ENCODE results near the gene RAB18. TPM values are rescaled to one million over a fixed set of nuclear protein-coding genes. Genes with fewer than 3 reads are reported as not detected.
"Not testable (repeated sequence)": the region's sequence is repeated elsewhere in the genome, so short reads cannot be mapped to it uniquely, and the experiment has no call there.

The RAB18 gene
- total and polyA plus RNA-seq, 9 donors: 23.9 to 98.4 (median 83.6) TPM

DNA sequence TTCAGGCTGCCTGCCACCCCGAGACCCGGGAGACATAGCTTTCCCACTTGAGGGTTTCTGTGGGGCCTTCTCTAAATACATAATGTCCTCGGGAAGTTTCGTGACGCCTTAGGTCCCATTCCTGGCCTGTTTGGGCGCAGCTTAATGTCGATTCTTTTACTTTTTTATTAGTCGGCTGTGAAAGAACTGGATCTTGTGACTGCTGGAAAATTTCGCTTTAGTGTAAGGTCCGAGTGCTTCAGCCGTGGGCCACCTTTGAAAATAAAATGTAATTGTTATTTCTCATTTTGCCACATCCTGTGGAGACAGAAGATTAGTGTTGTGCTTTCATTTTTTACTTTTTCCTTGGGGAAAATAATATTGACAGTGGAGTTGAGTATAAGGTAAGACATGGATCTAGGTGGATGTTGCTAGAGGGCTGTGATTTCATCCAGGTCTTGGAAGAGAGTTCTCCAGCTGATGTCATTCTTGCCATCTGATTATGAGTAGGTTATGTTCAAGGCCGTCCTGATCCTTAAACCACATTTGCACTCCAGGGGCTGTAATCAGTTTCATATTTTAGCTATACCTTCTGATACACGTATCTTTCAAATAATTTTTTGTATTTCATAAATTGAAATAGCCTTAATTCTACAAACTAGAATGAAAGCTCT lies 830 bp downstream of the RAB18 start:
- peak overlapping the region; percentile 90 for H3K4me3 ChIP-seq
- H3K4me1 ChIP-seq (ENCODE audit: insufficient read depth): peaks cover 6% of the 10 kb centered on the region
- intact Hi-C loops (cut with DNase I): no loop called here
- no peak for DNase-seq
- H3K9me3 ChIP-seq: no peaks in the 10 kb centered on the region
- H3K27ac ChIP-seq: peak overlapping the region; percentile 77 to 79
- no peaks in the 10 kb centered on the region for H3K27me3 ChIP-seq
- no peaks in the 10 kb centered on the region for H3K36me3 ChIP-seq
- TF ChIP-seq POLR2A (IDR thresholded peaks at IDR 0.05): no peak
- TF ChIP-seq EP300 (IDR thresholded peaks at IDR 0.05): no peak
- TF ChIP-seq, protein P1, sequence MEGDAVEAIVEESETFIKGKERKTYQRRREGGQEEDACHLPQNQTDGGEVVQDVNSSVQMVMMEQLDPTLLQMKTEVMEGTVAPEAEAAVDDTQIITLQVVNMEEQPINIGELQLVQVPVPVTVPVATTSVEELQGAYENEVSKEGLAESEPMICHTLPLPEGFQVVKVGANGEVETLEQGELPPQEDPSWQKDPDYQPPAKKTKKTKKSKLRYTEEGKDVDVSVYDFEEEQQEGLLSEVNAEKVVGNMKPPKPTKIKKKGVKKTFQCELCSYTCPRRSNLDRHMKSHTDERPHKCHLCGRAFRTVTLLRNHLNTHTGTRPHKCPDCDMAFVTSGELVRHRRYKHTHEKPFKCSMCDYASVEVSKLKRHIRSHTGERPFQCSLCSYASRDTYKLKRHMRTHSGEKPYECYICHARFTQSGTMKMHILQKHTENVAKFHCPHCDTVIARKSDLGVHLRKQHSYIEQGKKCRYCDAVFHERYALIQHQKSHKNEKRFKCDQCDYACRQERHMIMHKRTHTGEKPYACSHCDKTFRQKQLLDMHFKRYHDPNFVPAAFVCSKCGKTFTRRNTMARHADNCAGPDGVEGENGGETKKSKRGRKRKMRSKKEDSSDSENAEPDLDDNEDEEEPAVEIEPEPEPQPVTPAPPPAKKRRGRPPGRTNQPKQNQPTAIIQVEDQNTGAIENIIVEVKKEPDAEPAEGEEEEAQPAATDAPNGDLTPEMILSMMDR (IDR thresholded peaks at IDR 0.05): no peak
- 1% methylated on average over 13 of the region's 13 CpGs for WGBS, 3 donors

DNA sequence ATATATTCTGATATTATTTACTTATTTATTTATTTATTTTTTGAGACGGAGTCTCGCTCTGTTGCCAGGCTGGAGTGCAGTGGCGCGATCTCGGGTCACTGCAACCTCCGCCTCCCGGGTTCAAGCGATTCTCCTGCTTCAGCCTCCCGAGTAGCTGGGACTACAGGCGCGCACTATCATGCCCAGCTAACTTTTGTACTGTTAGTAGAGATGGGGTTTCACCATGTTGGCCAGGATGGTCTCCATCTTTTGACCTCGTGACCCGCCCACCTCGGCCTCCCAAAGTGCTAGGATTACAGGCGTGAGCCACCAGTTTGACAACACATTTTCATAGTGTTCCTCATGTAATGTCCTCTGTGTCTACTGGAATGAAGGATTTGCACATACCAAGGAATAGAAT lies 1.4 kb downstream of the RAB18 start:
- H3K27ac ChIP-seq; H3K27me3 ChIP-seq; H3K4me1 ChIP-seq (ENCODE audit: insufficient read depth); intact Hi-C loops (cut with DNase I); H3K9me3 ChIP-seq; H3K36me3 ChIP-seq; DNase-seq: not testable (repeated sequence)
- peak overlapping the region; percentile 90 for H3K4me3 ChIP-seq
- 74 to 88% (median 84%) methylated on average over 15 of the region's 15 CpGs for WGBS, 3 donors

DNA sequence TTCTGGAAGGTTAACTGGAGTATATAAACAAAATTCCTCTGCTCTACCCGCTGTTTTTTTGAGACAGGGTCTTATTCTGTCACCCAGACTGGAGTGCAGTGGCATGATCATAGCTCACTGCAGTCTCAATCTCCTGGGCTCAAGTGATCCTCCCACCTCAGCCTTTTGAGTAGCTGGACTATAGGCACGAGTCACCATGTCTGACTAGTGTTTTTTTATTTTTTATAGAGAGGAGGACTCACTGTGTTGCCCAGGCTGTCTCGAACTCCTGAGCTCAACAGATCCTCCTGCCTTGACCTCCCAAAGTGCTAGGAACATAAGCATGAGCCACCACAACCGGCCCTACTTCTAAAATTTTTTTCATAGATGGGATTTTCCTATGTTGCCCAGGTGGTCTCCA lies 2.2 kb downstream of the RAB18 start:
- no peak for DNase-seq
- Histone ChIP-seq H3K27me3 (no peaks in the 10 kb centered on the region), H3K36me3 (no peaks in the 10 kb centered on the region), H3K4me1 (ENCODE audit: insufficient read depth) (peaks cover 6% of the 10 kb centered on the region), H3K4me3 (no peak overlapping the region), H3K27ac (no peak overlapping the region), H3K9me3 (no peaks in the 10 kb centered on the region)
- intact Hi-C loops (cut with DNase I): no loop called here
- TF ChIP-seq POLR2A (IDR thresholded peaks at IDR 0.05): no peak
- TF ChIP-seq, protein P1 (IDR thresholded peaks at IDR 0.05): no peak
- WGBS, 3 donors: 68 to 71% (median 68%) methylated on average over 4 of the region's 4 CpGs

DNA sequence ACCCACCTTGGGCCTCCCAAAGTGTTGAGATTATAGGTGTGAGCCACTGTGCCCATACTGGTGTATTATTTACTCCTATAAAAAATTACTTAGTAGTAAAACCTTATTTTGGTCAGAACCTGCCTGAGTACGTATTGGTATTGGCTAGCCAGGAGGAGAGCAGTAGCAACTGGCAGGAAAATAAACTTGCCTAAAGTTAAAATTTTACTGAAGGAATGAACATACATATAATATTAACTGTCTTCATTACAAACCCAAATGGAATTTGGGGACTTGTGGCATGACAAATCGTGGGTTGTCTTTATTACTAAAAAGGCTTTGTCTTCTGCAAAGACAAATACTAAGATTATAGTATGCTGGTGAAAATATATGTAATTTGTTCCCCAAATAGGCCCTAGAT lies 8.4 kb downstream of the RAB18 start:
- Histone ChIP-seq H3K36me3 (no peaks in the 10 kb centered on the region), H3K4me1 (ENCODE audit: insufficient read depth) (peaks cover 3% of the 10 kb centered on the region), H3K4me3 (no peak overlapping the region), H3K9me3 (no peaks in the 10 kb centered on the region), H3K27me3 (no peaks in the 10 kb centered on the region), H3K27ac (no peak overlapping the region)
- WGBS, 3 donors: 72 to 93% (median 90%) methylated on average over 2 of the region's 2 CpGs
- intact Hi-C loops (cut with DNase I): no loop called here
- no peak for DNase-seq
- TF ChIP-seq, protein P1 (IDR thresholded peaks at IDR 0.05): no peak
- TF ChIP-seq POLR2A (IDR thresholded peaks at IDR 0.05) (no peak), EP300 (IDR thresholded peaks at IDR 0.05) (no peak)

DNA sequence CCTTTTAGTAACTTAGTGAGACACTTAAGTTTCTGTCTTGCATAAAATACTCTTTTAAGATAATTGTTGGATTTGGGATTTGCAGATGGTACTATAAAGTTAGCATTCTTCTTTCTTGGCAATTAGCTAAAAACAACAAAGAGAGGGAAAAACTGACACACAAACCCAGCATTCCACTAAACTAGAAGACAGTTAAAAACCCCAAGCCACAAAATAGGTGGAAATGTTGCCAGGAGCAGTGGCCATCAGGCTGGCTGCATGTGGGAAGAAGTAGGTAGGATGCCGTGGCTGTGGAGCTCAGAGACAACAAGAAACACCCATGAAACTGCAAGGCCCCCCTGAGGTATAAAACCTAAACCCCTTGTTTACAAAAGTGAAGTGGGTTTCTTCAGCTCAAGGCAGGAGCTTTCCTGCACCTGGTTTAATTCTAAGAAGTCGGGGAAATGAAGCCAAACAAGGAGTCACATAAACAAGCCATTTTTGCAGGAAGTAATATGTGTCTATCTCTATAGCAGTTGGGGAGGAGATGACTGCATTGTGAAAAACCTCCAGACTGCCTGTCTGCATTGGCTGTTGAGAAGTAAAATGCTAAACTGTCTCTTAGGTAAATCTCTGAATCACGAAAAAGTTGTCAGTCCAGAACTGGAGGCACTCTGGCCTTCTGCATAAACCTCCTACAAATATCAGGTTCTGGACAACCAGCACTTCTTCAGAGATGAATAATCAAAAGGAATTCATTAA lies 9.5 kb downstream of the RAB18 start:
- Histone ChIP-seq H3K27me3 (no peaks in the 10 kb centered on the region), H3K27ac (no peak overlapping the region), H3K4me3 (no peak overlapping the region), H3K36me3 (no peaks in the 10 kb centered on the region), H3K9me3 (no peaks in the 10 kb centered on the region), H3K4me1 (ENCODE audit: insufficient read depth) (peaks cover 3% of the 10 kb centered on the region)
- WGBS, 3 donors: 16 to 42% (median 25%) methylated on average over 3 of the region's 3 CpGs
- intact Hi-C loops (cut with DNase I): no loop called here
- TF ChIP-seq POLR2A (IDR thresholded peaks at IDR 0.05) (no peak), EP300 (IDR thresholded peaks at IDR 0.05) (no peak)
- TF ChIP-seq, protein P1 (IDR thresholded peaks at IDR 0.05): no peak
- DNase-seq: no peak

All from ovary (tissue), 9 donors.